K562 (cell line): ENCODE data around the gene FZD4. TPM values are rescaled to one million over a fixed set of nuclear protein-coding genes. Genes with fewer than 3 reads are reported as not detected.

Experiments
- ATF7 ChIP-seq: fragments of 450-650 bp; IDR thresholded peaks from 2 replicates; pipeline ENCODE4 v1.7.1; 2014; ENCODE audit warnings: mild to moderate bottlenecking, moderate library complexity
- BRF1 ChIP-seq: IDR thresholded peaks from 3 replicates; pipeline ENCODE4 v1.6.1; 2011; ENCODE audit warnings: borderline replicate concordance, mild to moderate bottlenecking; ENCODE audit not compliant: insufficient read length; ENCODE audit errors: extremely low read depth
- CHD1 ChIP-seq: fragments of 200-600 bp; sonication (generic); IDR thresholded peaks from one replicate; pipeline ENCODE4 v1.6.1; 2012; ENCODE audit warnings: mild to moderate bottlenecking, moderate library complexity, low read length, inconsistent platforms
- DIDO1 ChIP-seq: fragments of 450-650 bp; IDR thresholded peaks from 2 replicates; pipeline ENCODE4 v1.6.1; 2016; ENCODE audit warnings: low read depth, missing biosample characterization, missing genetic modification characterization
- MCM3 ChIP-seq: fragments of 450-650 bp; IDR thresholded peaks from 2 replicates; pipeline ENCODE4 v1.6.1; 2016
- NFE2 ChIP-seq: IDR thresholded peaks from 2 replicates; pipeline ENCODE4 v1.6.1; 2014; ENCODE audit warnings: antibody characterized with exemption, low read depth
- POLR2A ChIP-seq: fragments of 450-650 bp; conservative IDR thresholded peaks from 2 replicates; pipeline ENCODE4 v1.6.1; 2016
- POLR2AphosphoS2 ChIP-seq: IDR thresholded peaks from 2 replicates; pipeline ENCODE4 v1.6.1; 2012; ENCODE audit warnings: low read length, improper control_type of control experiment
- PRMT5 ChIP-seq: sonication (generic); formaldehyde crosslinking; IDR thresholded peaks from 2 replicates; pipeline ENCODE4 v1.5.0; 2020; ENCODE audit warnings: missing genetic modification reagents
- RFX5 ChIP-seq: IDR thresholded peaks from 2 replicates; pipeline ENCODE4 v1.6.1; 2011; ENCODE audit warnings: low read depth, mild to moderate bottlenecking, improper control_type of control experiment, low read length
- SAFB2 ChIP-seq: fragments of 200-400 bp; formaldehyde crosslinking; IDR thresholded peaks from 2 replicates; pipeline ENCODE4 v1.6.1; 2018; ENCODE audit warnings: borderline replicate concordance, low read length, low read depth, moderate library complexity; ENCODE audit not compliant: severe bottlenecking
- SMARCC2 ChIP-seq: fragments of 450-650 bp; IDR thresholded peaks from 2 replicates; pipeline ENCODE4 v1.6.1; 2017; ENCODE audit warnings: antibody characterized with exemption, moderate library complexity, mild to moderate bottlenecking, low read depth
- SP2 ChIP-seq: IDR thresholded peaks from 2 replicates; pipeline ENCODE4 v1.6.1; 2011; ENCODE audit warnings: mild to moderate bottlenecking, low read depth, low read length, moderate library complexity; ENCODE audit not compliant: poor library complexity, severe bottlenecking; ENCODE audit errors: extremely low read depth
- ZKSCAN3 ChIP-seq: fragments of 250-450 bp; sonication (Bioruptor Pico); IDR thresholded peaks from 2 replicates; pipeline ENCODE4 v1.4.0; 2020
- ZNF398 ChIP-seq: fragments of 250-450 bp; sonication (Bioruptor Pico); IDR thresholded peaks from 2 replicates; pipeline ENCODE4 v1.8.0; 2021; ENCODE audit warnings: moderate library complexity, mild to moderate bottlenecking, inconsistent platforms
- ZNF507 ChIP-seq: conservative IDR thresholded peaks from 2 replicates; pipeline ENCODE4 v1.6.1; 2017; ENCODE audit warnings: missing genetic modification characterization, missing compliant biosample characterization
- ZNF766 ChIP-seq: fragments of 200-800 bp; sonication (Bioruptor generic); conservative IDR thresholded peaks from 2 replicates; pipeline ENCODE4 v1.6.1; 2016; ENCODE audit warnings: missing genetic modification characterization, missing compliant biosample characterization
- polyA plus RNA-seq, 8 experiments: library from polyadenylated mRNA; depleted of rRNA in 4 of 8; stranded (reverse) in 5 of 8; unstranded in 3 of 8; fragments of >200 nt; fragmentation: Nextera tagmentation in 2 of 8; fragmentation: Illumina TruSeq in 1 of 8; extraction: Ambion mirVana in 2 of 8; extraction: Trizol in 1 of 8; gene quantifications; 2 replicates each; pipeline versions ENCODE4 v1.2.1 to v1.2.3, GENCODE V29; 2011 to 2014; ENCODE audit warnings: inconsistent platforms in 1 of 8, missing spikeins in 1 of 8
- total RNA-seq, 7 experiments: library from RNA; depleted of rRNA in 6 of 7; stranded (reverse); fragments of >200 nt in 6 of 7; fragmentation: Illumina TruSeq in 2 of 7; extraction: Trizol in 2 of 7; gene quantifications; 2 replicates each; pipeline versions ENCODE4 v1.2.1 to v1.2.3, GENCODE V29; 2011 to 2021; ENCODE audit warnings: low replicate concordance in 1 of 7
- TF ChIP-seq, protein P1 (sequence below): sonication (generic); formaldehyde crosslinking; IDR thresholded peaks from 2 replicates; pipeline ENCODE4 v1.8.0; 2022; ENCODE audit warnings: mild to moderate bottlenecking, missing genetic modification reagents

FZD4 gene
- total and polyA plus RNA-seq, 9 of the 15 experiments (the other 6 are each of a cell fraction or from before 2014, with no cell fraction given), result 1.2 to 7.9 (median 5.8) TPM

DNA sequence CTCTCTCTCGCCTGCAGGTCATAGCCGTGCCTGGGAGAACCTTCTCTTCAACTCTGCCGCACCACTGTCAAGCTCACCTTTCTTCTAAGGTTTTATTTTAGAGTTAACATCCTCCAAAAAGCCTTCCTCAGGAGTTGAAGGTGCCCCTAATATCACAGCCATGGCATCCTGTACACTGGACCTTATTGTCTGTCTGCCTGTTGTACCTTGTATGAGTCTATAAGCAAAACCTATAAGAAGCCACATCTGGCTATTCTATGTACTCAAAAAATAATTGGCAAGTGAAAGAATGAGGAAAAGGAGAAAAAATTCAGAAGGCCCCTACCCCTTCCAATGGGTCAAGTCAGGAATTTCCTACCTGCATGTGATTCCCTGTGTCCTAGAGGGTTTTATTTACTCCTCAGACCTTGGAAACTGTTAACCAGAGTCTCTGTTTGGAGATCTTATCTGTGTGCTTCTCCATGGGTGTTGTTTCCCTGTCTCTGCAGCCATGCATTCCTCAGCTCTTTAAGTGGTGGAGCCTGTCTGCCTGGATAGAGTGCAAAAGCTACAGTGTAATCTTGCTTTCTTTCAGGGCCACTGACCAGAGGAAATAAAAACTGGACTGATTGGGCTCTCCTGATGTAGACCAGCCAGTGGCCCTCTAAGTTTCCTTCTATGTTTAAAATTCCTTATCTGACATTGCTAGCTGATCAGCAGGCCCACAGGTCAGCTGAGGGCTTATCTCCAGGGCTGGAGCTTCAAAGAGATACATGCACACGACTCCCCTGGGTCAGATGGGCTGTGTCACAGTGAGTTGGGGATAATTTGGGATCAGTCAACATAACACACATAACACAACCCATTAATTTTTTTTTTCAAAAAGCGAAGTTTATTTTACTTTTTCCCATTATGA is 44.9 kb upstream of the FZD4 start (continued):
- TF ChIP-seq SP2 (no peak), SAFB2 (no peak), MCM3 (no peak), ZNF766 (CRISPR knock-in tag) (peak; percentile 56; the same call in 1 of the 2 replicates), ZKSCAN3 (CRISPR knock-in tag) (no peak), CHD1 (no peak), POLR2A (peak; percentile 53), ATF7 (peak; percentile 84), ZNF507 (no peak), PRMT5 (no peak), BRF1 (no peak), DIDO1 (tag) (no peak), NFE2 (peak; percentile 97), SMARCC2 (peak; percentile 98), ZNF398 (CRISPR knock-in tag) (no peak), POLR2AphosphoS2 (no peak), RFX5 (no peak)
- TF ChIP-seq, protein P1, sequence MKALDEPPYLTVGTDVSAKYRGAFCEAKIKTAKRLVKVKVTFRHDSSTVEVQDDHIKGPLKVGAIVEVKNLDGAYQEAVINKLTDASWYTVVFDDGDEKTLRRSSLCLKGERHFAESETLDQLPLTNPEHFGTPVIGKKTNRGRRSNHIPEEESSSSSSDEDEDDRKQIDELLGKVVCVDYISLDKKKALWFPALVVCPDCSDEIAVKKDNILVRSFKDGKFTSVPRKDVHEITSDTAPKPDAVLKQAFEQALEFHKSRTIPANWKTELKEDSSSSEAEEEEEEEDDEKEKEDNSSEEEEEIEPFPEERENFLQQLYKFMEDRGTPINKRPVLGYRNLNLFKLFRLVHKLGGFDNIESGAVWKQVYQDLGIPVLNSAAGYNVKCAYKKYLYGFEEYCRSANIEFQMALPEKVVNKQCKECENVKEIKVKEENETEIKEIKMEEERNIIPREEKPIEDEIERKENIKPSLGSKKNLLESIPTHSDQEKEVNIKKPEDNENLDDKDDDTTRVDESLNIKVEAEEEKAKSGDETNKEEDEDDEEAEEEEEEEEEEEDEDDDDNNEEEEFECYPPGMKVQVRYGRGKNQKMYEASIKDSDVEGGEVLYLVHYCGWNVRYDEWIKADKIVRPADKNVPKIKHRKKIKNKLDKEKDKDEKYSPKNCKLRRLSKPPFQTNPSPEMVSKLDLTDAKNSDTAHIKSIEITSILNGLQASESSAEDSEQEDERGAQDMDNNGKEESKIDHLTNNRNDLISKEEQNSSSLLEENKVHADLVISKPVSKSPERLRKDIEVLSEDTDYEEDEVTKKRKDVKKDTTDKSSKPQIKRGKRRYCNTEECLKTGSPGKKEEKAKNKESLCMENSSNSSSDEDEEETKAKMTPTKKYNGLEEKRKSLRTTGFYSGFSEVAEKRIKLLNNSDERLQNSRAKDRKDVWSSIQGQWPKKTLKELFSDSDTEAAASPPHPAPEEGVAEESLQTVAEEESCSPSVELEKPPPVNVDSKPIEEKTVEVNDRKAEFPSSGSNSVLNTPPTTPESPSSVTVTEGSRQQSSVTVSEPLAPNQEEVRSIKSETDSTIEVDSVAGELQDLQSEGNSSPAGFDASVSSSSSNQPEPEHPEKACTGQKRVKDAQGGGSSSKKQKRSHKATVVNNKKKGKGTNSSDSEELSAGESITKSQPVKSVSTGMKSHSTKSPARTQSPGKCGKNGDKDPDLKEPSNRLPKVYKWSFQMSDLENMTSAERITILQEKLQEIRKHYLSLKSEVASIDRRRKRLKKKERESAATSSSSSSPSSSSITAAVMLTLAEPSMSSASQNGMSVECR, result no peak
